NCI-H345 treated with DMSO at 0.1 percent for 48 hours (cell line): ENCODE data around the gene DBNDD1.

Experiments used
- DNase-seq: peaks from one replicate; lab custom pipeline; 2025; ENCODE audit not compliant: unreplicated experiment; lab: John Stamatoyannopoulos, UW

The DBNDD1 gene

GRCh38 chr16:89965447-89966225 is 53.6 kb downstream of the DBNDD1 start:
- DNase-seq: no peak

- no peak for DNase-seq
Observed at GRCh38 chr16:89964201-89964600, 55.1 kb downstream of the DBNDD1 start.

- DNase-seq: no peak
Observed at GRCh38 chr16:89962754-89963498, 56.3 kb downstream of the DBNDD1 start.

- DNase-seq: no peak
Observed at GRCh38 chr16:89961920-89962319, 57.3 kb downstream of the DBNDD1 start.

- DNase-seq: no peak
Observed at GRCh38 chr16:89960966-89961365, 58.3 kb downstream of the DBNDD1 start.

- DNase-seq: no peak
Observed at GRCh38 chr16:89958596-89958995, 60.7 kb downstream of the DBNDD1 start.

GRCh38 chr16:89958068-89958467 is 61.2 kb downstream of the DBNDD1 start:
- no peak for DNase-seq

- DNase-seq: no peak
Observed at GRCh38 chr16:89957216-89957785, 62.0 kb downstream of the DBNDD1 start.

GRCh38 chr16:89956505-89957215 is 62.6 kb downstream of the DBNDD1 start:
- DNase-seq: no peak

GRCh38 chr16:89955001-89955685 is 64.1 kb downstream of the DBNDD1 start:
- DNase-seq: no peak
